ENCODE results near the gene KANK3. TPM values are rescaled to one million over a fixed set of nuclear protein-coding genes. Genes with fewer than 3 reads are reported as not detected.
A peak's percentile ranks its signal among the peaks of the same experiment; 100 is the strongest.

The KANK3 gene
- total and polyA plus RNA-seq, 9 of the 15 experiments (the other 6 are each of a cell fraction or from before 2014, with no cell fraction given), result 0.03 to 0.40 (median 0.08) TPM; not detected in 6

DNA sequence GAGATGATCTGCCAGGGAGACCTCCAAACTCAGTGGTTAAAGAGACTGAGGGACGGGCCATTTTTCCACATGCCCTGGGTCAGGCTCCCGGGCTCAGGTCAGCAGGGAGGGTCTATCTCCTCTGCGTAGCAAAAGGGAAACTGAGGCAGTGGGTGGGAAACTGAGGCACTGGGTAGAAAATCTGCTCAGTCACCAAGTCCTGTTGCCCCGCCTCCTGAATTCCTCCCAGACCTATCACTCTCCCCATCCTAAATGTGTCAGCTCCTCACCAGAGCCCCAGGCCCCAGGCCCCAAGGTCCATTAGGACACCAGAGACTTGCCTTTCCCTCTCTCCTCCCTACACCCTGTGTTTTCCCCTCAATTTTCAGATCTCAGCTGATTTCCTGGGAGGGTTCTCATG lies 37.3 kb downstream of the KANK3 start:
- Histone ChIP-seq H3K27ac (ENCODE audit: extremely low read depth, low read depth, low read length) (peak overlapping the region; percentile 20; the same call in 1 of the 3 replicates), H3K27me3 (ENCODE audit: control insufficient read depth in 2 of 2, insufficient read depth in 2 of 2, low read length in 2 of 2) (no peaks in the 10 kb centered on the region), H3K4me3 (no peak overlapping the region), H3K9me3 (replicated peaks; ENCODE audit: control insufficient read depth, insufficient read depth, low read depth, low read length) (no peaks in the 10 kb centered on the region), H3K9ac (ENCODE audit: insufficient read depth in 1 of 2, low read depth in 2 of 2, low read length in 2 of 2) (peak overlapping the region; percentile 21 to 92; a peak in 2 of 4 replicates), H3K36me3 (ENCODE audit: control insufficient read depth, insufficient read depth, low read length) (peaks cover 44% of the 10 kb centered on the region; the same call in 1 of the 3 replicates), H3K4me2 (ENCODE audit: insufficient read depth, low read length) (peak overlapping the region; percentile 8), H2AFZ (ENCODE audit: low read depth, low read length) (no peak overlapping the region), H3K4me1 (replicated peaks in 1 of 2; ENCODE audit: control insufficient read depth in 2 of 2, insufficient read depth in 2 of 2, low read length in 2 of 2) (peaks cover 28 to 65% of the 10 kb centered on the region in 2 experiments; a peak in 4 of 5 replicates), H4K20me1 (replicated peaks; ENCODE audit: control insufficient read depth, insufficient read depth, low read length) (no peaks in the 10 kb centered on the region; the same call in 1 of the 2 replicates), H3K79me2 (ENCODE audit: control insufficient read depth, insufficient read depth, low read length) (peaks cover 25% of the 10 kb centered on the region), H3K9me1 (ENCODE audit: control insufficient read depth, insufficient read depth, low read length) (no peaks in the 10 kb centered on the region)
- no peak for ATAC-seq
- POLR2A ChIA-PET, result interaction anchor here (0.5 to 2.4 kb wide), 6 partner anchors 13 to 239 kb away, joined by 3 to 15 read pairs (median 3); partner anchors contain the start of genes NDUFA7 and RPS28
- DNase-seq (ENCODE audit: extremely low read depth in 1 of 4, low spot score in 3 of 4), result peak in 1 of 4 experiments; percentile 2
- WGBS (ENCODE audit: insufficient coverage, low coverage, missing lambda C conversion rate), result 54% methylated on average over 4 of the region's 4 CpGs
- CTCF ChIA-PET (ENCODE audit: low intra/inter-chr PET ratio), result no interaction called here
- BruUV-seq (replicated peaks), result no TSS peak
- TF ChIP-seq, protein P1, sequence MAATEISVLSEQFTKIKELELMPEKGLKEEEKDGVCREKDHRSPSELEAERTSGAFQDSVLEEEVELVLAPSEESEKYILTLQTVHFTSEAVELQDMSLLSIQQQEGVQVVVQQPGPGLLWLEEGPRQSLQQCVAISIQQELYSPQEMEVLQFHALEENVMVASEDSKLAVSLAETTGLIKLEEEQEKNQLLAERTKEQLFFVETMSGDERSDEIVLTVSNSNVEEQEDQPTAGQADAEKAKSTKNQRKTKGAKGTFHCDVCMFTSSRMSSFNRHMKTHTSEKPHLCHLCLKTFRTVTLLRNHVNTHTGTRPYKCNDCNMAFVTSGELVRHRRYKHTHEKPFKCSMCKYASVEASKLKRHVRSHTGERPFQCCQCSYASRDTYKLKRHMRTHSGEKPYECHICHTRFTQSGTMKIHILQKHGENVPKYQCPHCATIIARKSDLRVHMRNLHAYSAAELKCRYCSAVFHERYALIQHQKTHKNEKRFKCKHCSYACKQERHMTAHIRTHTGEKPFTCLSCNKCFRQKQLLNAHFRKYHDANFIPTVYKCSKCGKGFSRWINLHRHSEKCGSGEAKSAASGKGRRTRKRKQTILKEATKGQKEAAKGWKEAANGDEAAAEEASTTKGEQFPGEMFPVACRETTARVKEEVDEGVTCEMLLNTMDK (IDR thresholded peaks at IDR 0.05; ENCODE audit: borderline replicate concordance, insufficient read depth, low read depth, low read length, poor library complexity, severe bottlenecking), result no peak
- peak; percentile 90 for TF ChIP-seq BCOR (IDR thresholded peaks at IDR 0.05)
- no peak for FAIRE-seq
- intact Hi-C loops (cut with micrococcal nuclease), result no loop called here
- in situ Hi-C loops (cut with MboI), result loop anchor here (5.0 kb wide), 1 partner anchor 38 kb away; no protein-coding TSS in a partner anchor

All from K562 (cell line).